HG03457 (cell line): ENCODE data around the gene SHROOM1.
A peak's percentile ranks its signal among the peaks of the same experiment; 100 is the strongest.

Source experiments
- ATAC-seq: cut with Tn5 transposase; IDR thresholded peaks from one replicate; pipeline ENCODE4 v1.9.1; 2021; ENCODE audit warnings: moderate number of reproducible peaks; ENCODE audit not compliant: unreplicated experiment

The SHROOM1 gene

DNA sequence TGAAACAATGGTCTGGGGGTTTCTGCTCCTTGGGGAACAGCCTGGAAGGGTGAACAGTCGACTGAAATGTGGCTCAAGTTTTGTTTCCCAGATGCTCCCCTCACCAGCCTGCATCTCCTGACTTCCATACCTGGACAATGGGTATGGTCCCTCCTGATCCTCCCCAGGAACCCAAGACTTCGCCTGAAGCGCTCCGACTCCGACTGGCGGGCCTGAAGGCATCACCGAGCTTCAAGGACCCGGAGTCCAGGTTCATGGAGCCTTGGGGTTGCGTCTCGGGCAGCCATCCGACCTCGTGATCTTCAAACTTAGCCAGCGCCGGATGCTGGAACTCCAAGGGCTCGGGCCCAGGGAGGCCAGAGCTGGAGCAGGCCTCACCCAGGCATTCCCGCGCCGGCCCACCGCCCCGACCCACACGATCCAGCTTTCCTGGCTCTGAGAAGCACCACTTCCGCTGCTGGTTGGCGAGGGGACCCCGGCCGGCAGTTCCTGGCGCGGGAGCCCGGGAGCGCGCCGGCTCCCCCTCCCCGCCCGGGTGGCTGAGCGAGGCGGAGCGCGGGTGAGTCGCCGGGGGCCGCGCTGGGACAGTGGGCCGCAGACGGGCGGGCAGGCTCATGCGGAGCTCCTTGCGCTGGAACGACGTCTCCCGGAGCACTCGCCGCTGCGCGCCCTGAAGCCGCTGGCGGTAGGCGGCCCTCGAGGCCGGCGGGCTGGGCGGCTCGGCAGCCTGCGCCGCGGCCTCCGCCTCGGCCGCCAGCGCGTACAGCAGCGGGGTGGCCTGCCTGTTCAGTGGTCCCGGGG lies 5.2 kb downstream of the SHROOM1 start:
- ATAC-seq = no peak

DNA sequence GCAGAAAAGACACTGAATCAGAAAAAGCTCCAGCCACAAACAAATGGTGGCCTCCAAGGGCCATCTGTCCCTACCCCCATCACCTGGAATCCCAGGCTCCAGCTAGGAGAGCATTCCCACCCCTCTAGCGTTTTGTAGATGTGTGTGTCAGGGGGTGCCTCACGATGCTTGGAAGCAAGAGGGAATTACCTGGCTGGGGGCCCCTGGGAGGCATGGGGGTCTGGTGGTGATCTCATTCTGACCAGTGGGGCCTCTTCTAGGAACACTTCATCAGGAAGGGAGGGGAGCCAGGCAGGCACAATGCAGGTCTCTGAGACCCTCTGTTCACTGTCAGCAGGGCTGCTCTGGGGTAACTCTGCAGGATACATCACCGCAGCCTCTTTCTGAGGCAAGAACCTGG lies 6.0 kb downstream of the SHROOM1 start:
- no peak for ATAC-seq

DNA sequence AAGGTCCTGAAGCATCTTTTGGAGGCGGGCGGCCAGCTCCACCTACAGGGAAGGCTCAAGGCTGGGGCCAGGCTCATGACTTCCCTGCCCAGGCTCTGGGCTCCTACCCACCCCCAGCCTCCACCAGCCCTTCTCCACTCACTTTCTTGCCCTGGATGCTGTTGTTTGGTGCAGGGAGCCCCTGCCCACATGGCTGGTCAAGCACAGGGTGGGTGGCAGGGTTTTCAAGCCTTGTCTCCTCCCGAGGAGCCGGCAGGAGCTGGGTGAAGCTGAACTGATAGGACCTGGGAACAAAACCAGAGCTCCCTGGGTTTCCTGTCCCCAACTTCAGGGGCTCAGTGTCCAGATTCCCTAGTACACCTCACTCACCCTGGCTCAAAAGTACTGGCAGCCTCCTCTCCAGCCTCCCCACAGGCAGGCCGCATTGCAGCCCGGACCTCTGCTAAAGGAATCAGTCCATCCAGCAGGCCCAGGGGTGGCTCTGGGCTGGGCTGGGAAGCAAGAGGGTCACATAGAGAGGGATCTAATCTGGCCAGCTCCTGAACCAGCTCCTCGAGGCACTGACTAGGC lies 6.9 kb downstream of the SHROOM1 start:
- ATAC-seq = no peak

- no peak for ATAC-seq
Observed at GRCh38 chr5:132822650-132823480, 7.6 kb downstream of the SHROOM1 start.

DNA sequence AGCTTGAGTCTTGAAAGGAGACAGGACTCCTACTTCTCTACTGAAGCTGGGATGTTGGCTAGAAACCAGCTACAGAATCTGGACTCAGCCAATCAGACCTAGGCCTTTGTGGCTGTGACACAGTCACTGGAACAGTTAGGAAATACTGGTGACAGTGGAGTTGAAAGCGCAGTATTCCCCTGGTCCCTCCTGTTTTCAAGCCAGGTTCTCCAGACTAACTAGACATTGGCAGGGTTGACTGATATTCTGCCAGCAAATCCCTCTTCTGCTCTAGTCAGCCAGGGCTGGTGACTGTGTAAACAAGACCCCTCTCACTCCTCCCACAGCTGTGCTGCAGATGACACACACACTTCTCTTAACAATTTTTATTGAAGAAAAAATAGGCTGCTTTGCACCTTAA lies 8.7 kb downstream of the SHROOM1 start:
- no peak for ATAC-seq

DNA sequence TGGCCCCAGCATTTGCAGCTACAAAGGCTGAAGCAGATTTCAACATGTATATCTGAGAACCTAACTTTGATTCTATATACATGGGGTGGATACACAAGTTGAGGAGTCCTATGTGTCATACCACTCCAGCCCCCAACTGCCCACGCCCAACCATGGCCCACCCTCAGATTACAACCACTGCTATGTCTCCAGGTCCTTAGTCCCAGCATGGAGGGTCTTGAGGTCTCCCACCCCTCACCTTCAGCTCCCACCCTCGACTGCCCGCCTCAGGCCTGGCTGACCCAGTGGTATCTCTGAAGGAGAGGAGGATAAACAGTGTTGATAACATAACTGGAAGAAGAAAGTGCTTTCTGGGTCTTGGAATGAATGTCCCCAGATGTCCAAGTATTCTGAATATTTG lies 9.1 kb downstream of the SHROOM1 start:
- ATAC-seq = no peak

- ATAC-seq = peak; percentile 53
Observed at GRCh38 chr5:132820162-132820754, 10.2 kb downstream of the SHROOM1 start.

DNA sequence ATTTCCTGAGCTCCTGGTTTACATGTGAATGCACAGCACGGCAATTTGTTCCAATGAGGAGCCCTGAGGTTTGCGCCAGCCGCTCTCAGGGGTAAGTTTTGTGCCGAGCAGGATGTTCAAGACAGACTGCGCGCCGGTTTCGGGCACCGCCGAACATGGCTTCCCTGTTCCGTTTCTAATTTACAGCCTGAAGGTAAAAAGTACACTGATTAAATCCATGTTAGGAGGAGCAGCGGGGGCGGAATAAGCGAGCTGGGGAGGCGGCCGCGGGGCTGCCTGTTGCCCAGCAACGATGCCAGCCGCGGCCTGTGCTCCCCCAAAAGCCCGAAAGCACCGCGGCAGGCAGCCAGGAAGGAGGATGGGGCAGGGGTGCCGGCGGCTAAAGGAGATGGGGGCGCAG lies 11.0 kb downstream of the SHROOM1 start:
- ATAC-seq = no peak

GRCh38 chr5:132817011-132817410 lies 13.4 kb downstream of the SHROOM1 start:
- no peak for ATAC-seq

GRCh38 chr5:132816554-132816953 lies 13.9 kb downstream of the SHROOM1 start:
- no peak for ATAC-seq

DNA sequence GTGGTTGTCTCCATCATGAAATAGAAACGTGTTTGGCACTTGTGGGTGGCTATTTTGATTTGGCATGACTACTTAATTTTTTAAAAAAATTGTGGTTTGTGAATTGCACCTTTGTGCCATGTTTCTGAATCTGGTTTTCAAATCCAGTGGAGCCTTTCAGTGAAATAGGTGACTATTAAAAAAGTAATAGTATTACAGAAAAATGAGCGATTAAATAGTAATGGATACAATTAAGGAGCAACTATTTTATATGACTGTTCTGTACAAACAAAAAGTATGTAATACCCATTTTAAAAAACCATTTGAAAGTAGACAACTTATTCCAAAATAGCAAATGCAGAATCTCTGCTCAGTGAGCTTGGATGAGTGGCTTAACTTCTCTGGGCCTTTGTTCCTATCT lies 14.4 kb downstream of the SHROOM1 start:
- no peak for ATAC-seq

GRCh38 chr5:132815454-132815853 lies 15.0 kb downstream of the SHROOM1 start:
- no peak for ATAC-seq

DNA sequence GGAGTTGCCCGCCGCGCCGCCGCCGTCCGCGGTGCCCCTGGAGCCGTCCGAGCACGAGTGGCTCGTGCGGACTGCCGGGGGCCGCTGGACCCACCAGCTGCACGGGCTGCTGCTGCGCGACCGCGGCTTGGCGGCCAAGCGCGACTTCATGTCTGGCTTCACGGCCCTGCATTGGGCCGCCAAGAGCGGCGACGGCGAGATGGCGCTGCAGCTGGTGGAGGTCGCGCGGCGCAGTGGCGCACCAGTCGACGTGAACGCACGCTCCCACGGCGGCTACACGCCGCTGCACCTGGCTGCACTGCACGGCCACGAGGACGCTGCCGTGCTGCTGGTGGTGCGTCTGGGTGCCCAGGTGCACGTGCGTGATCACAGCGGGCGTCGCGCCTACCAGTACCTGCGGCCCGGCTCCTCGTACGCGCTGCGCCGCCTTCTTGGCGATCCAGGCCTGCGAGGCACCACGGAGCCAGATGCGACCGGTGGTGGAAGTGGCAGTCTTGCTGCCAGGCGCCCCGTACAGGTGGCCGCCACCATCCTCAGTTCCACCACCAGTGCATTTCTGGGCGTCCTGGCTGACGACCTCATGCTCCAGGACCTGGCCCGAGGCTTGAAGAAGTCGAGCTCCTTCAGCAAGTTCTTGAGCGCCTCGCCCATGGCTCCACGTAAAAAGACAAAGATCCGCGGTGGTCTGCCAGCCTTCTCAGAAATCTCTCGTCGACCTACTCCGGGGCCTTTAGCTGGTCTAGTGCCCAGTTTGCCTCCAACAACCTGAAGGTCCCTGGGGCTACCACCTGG lies 15.7 kb downstream of the SHROOM1 start:
- no peak for ATAC-seq

DNA sequence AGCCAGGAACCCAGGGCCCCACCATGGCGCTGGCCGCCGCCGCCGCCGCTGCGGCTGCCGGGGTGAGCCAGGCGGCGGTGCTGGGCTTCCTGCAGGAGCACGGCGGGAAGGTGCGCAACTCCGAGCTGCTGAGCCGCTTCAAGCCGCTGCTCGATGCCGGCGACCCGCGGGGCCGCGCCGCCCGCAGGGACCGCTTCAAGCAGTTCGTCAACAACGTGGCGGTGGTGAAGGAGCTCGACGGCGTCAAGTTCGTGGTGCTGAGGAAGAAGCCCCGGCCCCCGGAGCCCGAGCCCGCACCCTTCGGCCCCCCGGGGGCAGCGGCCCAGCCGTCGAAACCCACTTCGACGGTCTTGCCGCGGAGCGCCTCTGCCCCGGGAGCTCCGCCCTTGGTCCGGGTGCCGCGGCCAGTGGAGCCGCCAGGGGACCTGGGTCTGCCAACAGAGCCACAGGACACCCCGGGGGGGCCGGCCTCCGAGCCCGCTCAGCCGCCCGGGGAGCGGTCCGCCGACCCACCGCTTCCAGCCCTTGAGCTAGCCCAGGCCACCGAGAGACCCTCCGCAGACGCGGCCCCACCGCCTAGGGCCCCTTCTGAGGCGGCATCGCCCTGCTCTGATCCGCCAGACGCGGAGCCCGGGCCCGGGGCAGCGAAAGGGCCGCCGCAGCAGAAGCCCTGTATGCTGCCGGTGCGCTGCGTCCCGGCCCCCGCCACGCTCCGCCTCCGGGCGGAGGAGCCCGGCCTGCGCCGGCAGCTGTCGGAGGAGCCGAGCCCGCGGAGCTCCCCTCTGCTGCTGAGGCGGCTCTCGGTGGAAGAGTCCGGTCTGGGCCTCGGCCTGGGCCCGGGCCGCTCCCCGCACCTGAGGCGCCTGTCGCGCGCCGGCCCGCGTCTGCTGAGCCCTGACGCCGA lies 16.6 kb downstream of the SHROOM1 start:
- ATAC-seq = no peak

GRCh38 chr5:132812781-132813598 lies 17.5 kb downstream of the SHROOM1 start, which contains the start of gene SOWAHA:
Gene SOWAHA (plus strand): TSS chr5:132813302. CDS start chr5:132813622, 320 bp downstream.
- no peak for ATAC-seq

GRCh38 chr5:132812123-132812765 lies 18.2 kb downstream of the SHROOM1 start:
- ATAC-seq = no peak

GRCh38 chr5:132810605-132811004 lies 19.8 kb downstream of the SHROOM1 start:
- no peak for ATAC-seq

GRCh38 chr5:132808866-132809265 lies 21.6 kb downstream of the SHROOM1 start:
- no peak for ATAC-seq
